OCI-LY1 (cell line): ENCODE measurements around the gene CRIM1.

Experiments
- H2AFZ ChIP-seq: fragments of 200-600 bp; sonication (generic), shearing (Covaris generic); 2 replicates; pipeline ENCODE4 v1.6.0; 2014; ENCODE audit warnings: antibody characterized with exemption, mild to moderate bottlenecking, low read length
- H3F3A ChIP-seq: fragments of 200-600 bp; sonication (generic), shearing (Covaris generic); 2 replicates; pipeline ENCODE4 v1.6.0; 2014; ENCODE audit warnings: mild to moderate bottlenecking, antibody characterized with exemption, low read length, moderate library complexity; ENCODE audit not compliant: insufficient read depth
- H3K27ac ChIP-seq: fragments of 200-600 bp; sonication (generic); 2 replicates; pipeline ENCODE4 v1.5.1; 2014; ENCODE audit warnings: low read length, mixed run types, mild to moderate bottlenecking, low read depth; ENCODE audit not compliant: poor library complexity, severe bottlenecking
- H3K27me3 ChIP-seq: fragments of 200-600 bp; sonication (generic); 2 replicates; pipeline ENCODE4 v1.6.0; 2014; ENCODE audit warnings: antibody characterized with exemption, mild to moderate bottlenecking, low read length, moderate library complexity; ENCODE audit not compliant: insufficient read depth
- H3K36me3 ChIP-seq: fragments of 200-600 bp; sonication (generic); 2 replicates; pipeline ENCODE4 v1.6.1; 2014; ENCODE audit warnings: mild to moderate bottlenecking, antibody characterized with exemption, low read length, moderate library complexity, mixed read lengths; ENCODE audit not compliant: insufficient read depth
- H3K4me1 ChIP-seq: fragments of 200-600 bp; sonication (generic); 2 replicates; pipeline ENCODE4 v1.5.1; 2014; ENCODE audit warnings: mild to moderate bottlenecking, low read length, moderate library complexity; ENCODE audit not compliant: insufficient read depth, severe bottlenecking
- H3K4me2 ChIP-seq: fragments of 200-600 bp; sonication (generic), shearing (Covaris generic); 2 replicates; pipeline ENCODE4 v1.6.1; 2014; ENCODE audit warnings: low read length
- H3K4me3 ChIP-seq: fragments of 200-600 bp; sonication (generic); 2 replicates; pipeline ENCODE4 v1.5.1; 2014; ENCODE audit warnings: low read length, low read depth, mild to moderate bottlenecking, mixed read lengths; ENCODE audit not compliant: poor library complexity, severe bottlenecking
- H3K79me2 ChIP-seq: fragments of 200-600 bp; shearing (Covaris generic); 2 replicates; pipeline ENCODE4 v1.6.1; 2016; ENCODE audit warnings: mixed run types, low read length, mixed read lengths; ENCODE audit not compliant: insufficient read depth
- H3K9ac ChIP-seq: fragments of 200-600 bp; sonication (generic), shearing (Covaris generic); 2 replicates; pipeline ENCODE4 v1.6.1; 2014; ENCODE audit warnings: mild to moderate bottlenecking, low read length, mixed read lengths
- H3K9me2 ChIP-seq: fragments of 200-600 bp; sonication (generic), shearing (Covaris generic); 2 replicates; pipeline ENCODE4 v1.6.1; 2014; ENCODE audit warnings: low read depth, mild to moderate bottlenecking, low read length, mixed read lengths
- H3K9me3 ChIP-seq: fragments of 200-600 bp; shearing (Covaris generic); 2 replicates; pipeline ENCODE4 v1.6.1; 2014; ENCODE audit warnings: low read length, mixed read lengths
- H4K20me1 ChIP-seq: fragments of 200-600 bp; sonication (generic), shearing (Covaris generic); 2 replicates; pipeline ENCODE4 v1.6.0; 2016; ENCODE audit warnings: mild to moderate bottlenecking, low read length; ENCODE audit not compliant: insufficient read depth
- EZH2 ChIP-seq: fragments of 200-600 bp; sonication (generic), shearing (Covaris generic); IDR thresholded peaks from 2 replicates; pipeline ENCODE4 v1.8.0; 2017; ENCODE audit warnings: borderline replicate concordance, mixed run types, mild to moderate bottlenecking, antibody characterized with exemption, low read length, moderate library complexity, mixed read lengths
- TF ChIP-seq, protein P1 (sequence below): fragments of 200-600 bp; sonication (generic), shearing (Covaris generic); IDR thresholded peaks from 2 replicates; pipeline ENCODE4 v1.5.1; 2017; ENCODE audit warnings: mild to moderate bottlenecking, antibody characterized with exemption, low read length, moderate library complexity, mixed read lengths

The CRIM1 gene

DNA sequence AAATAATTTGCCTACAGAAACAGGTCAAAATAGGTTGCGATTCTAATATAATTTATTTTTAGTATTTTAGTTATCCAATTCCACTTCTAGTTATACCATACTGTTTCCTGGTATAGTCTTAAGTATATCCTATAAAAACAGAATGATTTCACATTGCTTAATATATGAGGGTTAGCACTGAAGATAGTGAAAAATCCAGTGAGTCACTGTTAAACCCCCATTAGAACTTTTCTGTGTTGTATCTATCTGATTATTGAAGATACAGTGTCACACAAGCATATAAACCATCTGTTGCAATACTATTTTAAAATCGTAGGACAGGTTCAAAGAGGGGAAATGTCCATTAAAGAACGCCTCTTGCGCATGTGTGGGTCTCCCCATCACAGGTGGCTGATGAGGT is 132.4 kb downstream of the CRIM1 start:
- no peaks in the 10 kb centered on the region for H3K9me2 ChIP-seq
- H3K4me3 ChIP-seq = no peak overlapping the region
- TF ChIP-seq EZH2 = no peak
- TF ChIP-seq, protein P1, sequence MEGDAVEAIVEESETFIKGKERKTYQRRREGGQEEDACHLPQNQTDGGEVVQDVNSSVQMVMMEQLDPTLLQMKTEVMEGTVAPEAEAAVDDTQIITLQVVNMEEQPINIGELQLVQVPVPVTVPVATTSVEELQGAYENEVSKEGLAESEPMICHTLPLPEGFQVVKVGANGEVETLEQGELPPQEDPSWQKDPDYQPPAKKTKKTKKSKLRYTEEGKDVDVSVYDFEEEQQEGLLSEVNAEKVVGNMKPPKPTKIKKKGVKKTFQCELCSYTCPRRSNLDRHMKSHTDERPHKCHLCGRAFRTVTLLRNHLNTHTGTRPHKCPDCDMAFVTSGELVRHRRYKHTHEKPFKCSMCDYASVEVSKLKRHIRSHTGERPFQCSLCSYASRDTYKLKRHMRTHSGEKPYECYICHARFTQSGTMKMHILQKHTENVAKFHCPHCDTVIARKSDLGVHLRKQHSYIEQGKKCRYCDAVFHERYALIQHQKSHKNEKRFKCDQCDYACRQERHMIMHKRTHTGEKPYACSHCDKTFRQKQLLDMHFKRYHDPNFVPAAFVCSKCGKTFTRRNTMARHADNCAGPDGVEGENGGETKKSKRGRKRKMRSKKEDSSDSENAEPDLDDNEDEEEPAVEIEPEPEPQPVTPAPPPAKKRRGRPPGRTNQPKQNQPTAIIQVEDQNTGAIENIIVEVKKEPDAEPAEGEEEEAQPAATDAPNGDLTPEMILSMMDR = no peak
- H4K20me1 ChIP-seq = no peaks in the 10 kb centered on the region
- H3K27ac ChIP-seq = no peak overlapping the region
- no peaks in the 10 kb centered on the region for H3K36me3 ChIP-seq
- H3K79me2 ChIP-seq = no peaks in the 10 kb centered on the region
- no peaks in the 10 kb centered on the region for H3F3A ChIP-seq
- H3K4me2 ChIP-seq = no peak overlapping the region
- H3K27me3 ChIP-seq = no peaks in the 10 kb centered on the region
- H3K9ac ChIP-seq = no peak overlapping the region
- no peaks in the 10 kb centered on the region for H3K4me1 ChIP-seq
- H2AFZ ChIP-seq = no peak overlapping the region
- no peaks in the 10 kb centered on the region for H3K9me3 ChIP-seq

DNA sequence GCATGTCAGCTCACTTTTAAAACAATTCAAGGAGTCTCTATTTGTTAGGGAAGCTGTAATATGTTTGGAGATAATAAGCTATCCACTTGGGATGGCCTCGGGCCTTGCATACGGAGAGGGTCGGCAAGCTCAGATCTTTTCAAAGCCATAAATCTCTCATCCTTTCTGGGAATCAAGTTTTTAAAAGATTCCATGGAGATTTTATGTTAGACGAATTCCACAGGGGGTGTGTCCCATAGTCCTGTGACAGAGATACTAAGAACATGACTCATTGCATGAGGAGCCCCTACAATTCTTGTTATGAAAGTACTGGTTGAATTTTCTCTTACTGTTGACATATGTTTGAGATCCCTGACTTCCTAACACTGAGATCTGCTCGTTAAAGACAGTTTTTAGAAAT is 133.7 kb downstream of the CRIM1 start:
- H3K9ac ChIP-seq = no peak overlapping the region
- H3K36me3 ChIP-seq = no peaks in the 10 kb centered on the region
- no peaks in the 10 kb centered on the region for H3K79me2 ChIP-seq
- no peak overlapping the region for H2AFZ ChIP-seq
- TF ChIP-seq EZH2 = no peak
- TF ChIP-seq, protein P1 = no peak
- H3K4me1 ChIP-seq = no peaks in the 10 kb centered on the region
- no peak overlapping the region for H3K27ac ChIP-seq
- H3K4me2 ChIP-seq = no peak overlapping the region
- no peaks in the 10 kb centered on the region for H3K27me3 ChIP-seq
- H4K20me1 ChIP-seq = no peaks in the 10 kb centered on the region
- H3K9me3 ChIP-seq = no peaks in the 10 kb centered on the region
- H3F3A ChIP-seq = no peaks in the 10 kb centered on the region
- H3K9me2 ChIP-seq = no peaks in the 10 kb centered on the region
- H3K4me3 ChIP-seq = no peak overlapping the region

DNA sequence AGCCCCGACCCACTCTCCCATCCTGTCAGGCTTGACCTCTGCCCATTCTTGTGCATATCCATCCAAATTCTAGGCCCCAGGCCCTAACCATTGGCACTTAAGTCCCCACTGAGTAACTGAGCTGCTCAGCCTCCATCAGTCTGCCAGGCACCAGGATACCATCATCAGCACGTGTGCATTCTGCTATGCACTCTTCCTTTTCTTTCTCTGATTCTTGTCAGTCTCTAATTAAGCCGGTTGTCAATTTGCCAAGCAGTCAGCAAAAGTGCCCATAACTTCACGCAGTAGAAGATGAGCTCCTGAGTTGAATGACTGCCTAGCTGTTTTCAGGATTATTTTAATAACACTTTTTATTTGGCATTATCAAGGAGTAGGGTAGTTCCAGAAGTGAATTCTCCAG is 135.2 kb downstream of the CRIM1 start:
- Histone ChIP-seq H3K4me1 (no peaks in the 10 kb centered on the region), H3K27ac (no peak overlapping the region), H4K20me1 (no peaks in the 10 kb centered on the region), H2AFZ (no peak overlapping the region), H3K9ac (no peak overlapping the region), H3K79me2 (no peaks in the 10 kb centered on the region), H3K36me3 (no peaks in the 10 kb centered on the region), H3K4me2 (no peak overlapping the region), H3K9me2 (no peaks in the 10 kb centered on the region), H3F3A (no peaks in the 10 kb centered on the region), H3K9me3 (no peaks in the 10 kb centered on the region), H3K27me3 (no peaks in the 10 kb centered on the region), H3K4me3 (no peak overlapping the region)
- TF ChIP-seq, protein P1 = no peak
- no peak for TF ChIP-seq EZH2
